GM19438 (cell line): Measurements from ENCODE around the gene ATP1B2.
"Not testable (repeated sequence)": the region's sequence is repeated elsewhere in the genome, so short reads cannot be mapped to it uniquely, and the experiment has no call there.

Experiments
- ATAC-seq: cut with Tn5 transposase; IDR thresholded peaks from one replicate; pipeline ENCODE4 v1.9.1; 2021; ENCODE audit warnings: low read depth; ENCODE audit not compliant: unreplicated experiment

ATP1B2 gene

GRCh38 chr17:7650509-7651096, at the start of gene ATP1B2:
Gene ATP1B2 (plus strand): TSS chr17:7650926. CDS start chr17:7651519, 593 bp downstream.
- no peak for ATAC-seq

DNA sequence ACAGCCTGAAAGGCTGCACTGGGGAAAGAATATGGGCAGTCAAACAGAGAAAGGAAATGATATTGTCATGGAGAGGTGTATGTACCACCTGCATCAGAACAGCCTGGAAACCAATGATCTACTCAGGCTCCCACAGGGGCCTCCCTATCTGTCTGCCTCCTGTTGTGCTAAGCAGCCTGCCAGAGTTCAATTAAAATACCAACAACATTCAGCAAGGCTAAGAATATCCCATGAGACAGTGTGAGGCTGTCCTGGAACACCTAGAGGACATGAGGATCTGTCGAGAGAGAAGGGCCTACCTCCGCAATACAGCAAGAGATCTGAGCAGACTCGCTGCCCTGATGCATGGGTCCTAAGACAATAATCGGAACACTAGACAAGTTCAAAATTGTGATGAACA, 44.4 kb upstream of the ATP1B2 start:
- no peak for ATAC-seq

DNA sequence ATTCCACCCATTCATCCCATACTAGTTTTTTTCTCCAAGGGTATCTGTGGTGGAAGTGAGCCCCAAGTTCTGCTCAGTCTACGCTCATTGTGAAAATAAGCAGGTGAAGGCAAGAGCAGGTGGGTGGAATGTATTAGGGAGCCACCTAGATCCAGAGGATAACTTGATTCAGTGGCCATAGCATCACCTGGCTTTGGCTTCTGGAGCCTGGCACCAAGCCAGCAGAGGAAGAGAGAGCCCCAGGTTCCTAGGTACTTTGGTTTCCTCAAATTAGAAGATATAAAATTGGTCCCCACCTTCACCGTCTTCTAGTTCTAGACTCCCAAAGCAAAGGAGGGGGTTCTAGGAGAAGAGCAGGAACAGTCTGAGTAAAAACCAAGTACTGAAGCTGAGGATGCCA, 40.1 kb upstream of the ATP1B2 start:
- no peak for ATAC-seq

GRCh38 chr17:7611635-7612293, 39.0 kb upstream of the ATP1B2 start:
- ATAC-seq: no peak

DNA sequence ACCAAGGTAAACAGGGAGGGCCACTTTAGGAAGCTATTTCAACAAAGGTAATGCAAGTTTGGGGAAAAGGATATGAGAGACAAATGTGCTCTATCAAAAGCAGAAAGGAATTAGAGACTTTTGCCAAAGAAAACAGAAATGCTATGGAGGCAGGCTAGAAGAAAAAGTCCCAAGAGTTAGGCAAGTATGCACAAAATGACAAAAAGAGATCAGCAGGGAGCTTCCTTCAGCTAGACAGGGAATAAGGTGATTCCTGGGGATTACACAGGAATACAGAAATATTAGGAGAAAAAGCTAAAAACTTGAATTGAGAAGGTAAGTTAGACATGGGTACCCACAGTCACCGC, 38.5 kb upstream of the ATP1B2 start:
- no peak for ATAC-seq

GRCh38 chr17:7613769-7614424, 36.8 kb upstream of the ATP1B2 start:
- no peak for ATAC-seq

DNA sequence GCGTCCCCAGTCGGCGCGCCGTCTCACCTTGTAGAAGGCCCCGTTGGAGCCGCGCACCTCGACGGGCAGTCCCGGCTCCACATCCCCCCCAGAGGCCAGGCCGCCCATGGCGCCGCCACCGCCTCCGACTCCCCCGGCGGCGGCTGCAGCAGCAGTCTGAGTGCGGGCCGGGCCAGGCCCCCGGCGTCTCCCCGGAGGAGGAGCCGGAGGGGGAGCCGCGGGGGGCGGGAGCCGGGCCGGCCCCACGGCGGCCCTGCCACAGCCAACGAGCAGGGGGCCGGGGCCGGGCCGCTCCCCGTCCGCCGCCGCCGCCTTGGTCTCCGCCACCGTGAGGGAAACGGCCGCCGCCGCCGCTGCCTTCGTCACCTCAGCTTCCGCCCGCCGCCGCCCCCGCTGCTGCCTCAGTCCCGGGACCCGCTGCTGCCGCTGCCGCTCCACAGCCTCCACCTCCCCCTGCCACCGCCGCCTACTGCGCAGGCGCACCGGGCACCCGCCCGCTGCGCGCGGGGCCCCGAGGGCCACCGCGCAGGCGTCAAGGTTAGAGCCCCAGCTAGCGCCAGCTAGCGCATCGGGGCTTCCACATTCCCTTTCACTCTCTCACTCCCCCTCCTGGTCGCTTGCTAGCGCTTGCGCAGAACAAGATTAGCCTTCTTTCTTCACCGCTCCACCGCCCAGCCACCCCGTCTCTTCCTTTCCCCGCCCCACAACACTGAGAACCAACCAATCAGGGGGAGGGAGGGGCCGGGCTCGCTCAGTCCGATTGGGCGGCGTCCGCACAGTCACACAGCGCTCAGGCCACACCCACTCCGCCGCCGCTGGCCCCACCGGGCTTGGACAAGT, 36.1 kb upstream of the ATP1B2 start, which contains the start of gene FXR2:
TSS of gene FXR2 (minus strand) at position 473 of the 840 bp plus-strand sequence. CDS start at position 108, 365 bp downstream.
- peak; percentile 85 for ATAC-seq

DNA sequence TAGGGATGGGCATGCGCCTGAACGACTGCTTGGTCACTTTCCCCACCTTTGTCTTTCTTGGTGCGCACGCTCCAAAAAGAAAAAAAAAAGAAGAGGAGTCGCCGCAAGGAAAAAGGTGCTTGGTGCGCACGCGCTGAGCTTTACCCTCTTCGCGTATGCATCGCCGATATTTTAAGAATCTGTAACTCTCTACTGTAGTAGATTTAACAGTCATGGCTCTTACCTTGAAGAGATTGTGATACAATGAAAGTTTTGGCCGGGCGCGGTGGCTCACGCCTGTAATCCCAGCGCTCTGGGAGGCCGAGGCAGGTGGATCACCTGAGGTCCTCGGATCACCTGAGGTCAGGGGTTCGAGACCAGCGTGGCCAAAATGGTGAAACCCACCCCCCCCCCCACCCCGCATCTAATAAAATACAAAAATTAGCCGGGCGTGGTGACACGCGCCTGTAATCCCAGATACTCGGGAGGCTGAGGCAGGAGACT, 35.4 kb upstream of the ATP1B2 start:
- ATAC-seq: no peak

- no peak for ATAC-seq
These were observed 32.1 kb upstream of the ATP1B2 start for GRCh38 chr17:7618608-7619007.

GRCh38 chr17:7620835-7621234, 29.9 kb upstream of the ATP1B2 start:
- no peak for ATAC-seq

DNA sequence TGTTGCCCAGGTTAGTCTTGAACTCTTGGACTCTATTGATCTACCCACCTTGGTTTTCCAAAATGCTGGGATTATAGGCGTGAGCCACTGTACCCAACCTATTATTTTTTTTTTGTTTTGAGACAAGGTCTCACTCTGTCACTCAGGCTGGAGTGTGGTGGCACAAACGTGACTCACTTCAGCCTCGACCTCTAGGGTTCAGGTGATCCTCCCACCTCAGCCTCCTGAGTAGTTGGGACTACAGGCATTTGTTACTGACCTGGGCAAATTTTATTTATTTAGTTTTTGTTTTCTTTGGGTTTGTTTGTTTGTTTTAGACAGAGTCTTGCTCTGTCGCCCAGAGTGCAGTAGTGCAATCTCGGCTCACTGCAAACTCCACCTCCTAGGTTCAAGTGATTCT, 27.1 kb upstream of the ATP1B2 start:
- ATAC-seq: no peak

- ATAC-seq: not testable (repeated sequence)
These were observed 25.0 kb upstream of the ATP1B2 start for GRCh38 chr17:7625749-7626148.

DNA sequence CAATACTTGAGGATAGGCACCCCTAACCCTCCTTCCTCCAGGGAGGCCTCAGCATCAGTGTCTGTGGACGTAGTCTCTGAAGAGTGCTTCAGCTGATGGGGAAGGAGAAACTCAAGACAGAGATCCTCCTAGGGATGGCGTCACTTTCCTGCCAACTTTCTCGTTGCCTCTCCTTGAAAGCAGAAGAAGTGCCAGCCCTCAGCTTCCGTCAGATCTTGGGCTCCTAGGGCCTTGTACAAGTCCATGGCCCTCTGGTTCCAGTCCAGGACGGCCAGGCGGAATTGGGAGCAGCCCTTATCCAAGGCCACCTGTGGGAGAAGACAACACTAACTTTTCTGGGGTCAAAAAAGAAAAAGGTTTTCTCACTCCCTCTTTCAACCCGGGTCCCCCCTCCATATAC, 24.4 kb upstream of the ATP1B2 start:
- ATAC-seq: no peak

DNA sequence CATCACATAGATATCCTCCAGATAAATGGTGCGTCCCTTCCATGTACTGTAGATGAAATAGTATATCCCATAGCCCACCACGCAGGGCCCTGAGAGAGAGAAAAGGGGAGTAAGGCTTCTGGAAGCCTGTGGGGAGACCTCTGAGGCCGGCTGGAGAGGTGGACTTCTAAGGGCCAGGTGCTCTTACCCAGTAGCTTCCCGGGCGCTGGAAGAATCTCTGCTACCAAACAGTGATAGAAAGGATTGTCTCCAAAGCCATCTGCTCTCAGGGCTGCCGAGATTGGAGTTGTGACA, 23.8 kb upstream of the ATP1B2 start:
- no peak for ATAC-seq

- peak; percentile 84 for ATAC-seq
These were observed 23.2 kb upstream of the ATP1B2 start, which contains the start of gene SAT2 for GRCh38 chr17:7627250-7628121. Gene SAT2 (minus strand): TSS chr17:7627821. CDS start chr17:7627635, 186 bp downstream.

DNA sequence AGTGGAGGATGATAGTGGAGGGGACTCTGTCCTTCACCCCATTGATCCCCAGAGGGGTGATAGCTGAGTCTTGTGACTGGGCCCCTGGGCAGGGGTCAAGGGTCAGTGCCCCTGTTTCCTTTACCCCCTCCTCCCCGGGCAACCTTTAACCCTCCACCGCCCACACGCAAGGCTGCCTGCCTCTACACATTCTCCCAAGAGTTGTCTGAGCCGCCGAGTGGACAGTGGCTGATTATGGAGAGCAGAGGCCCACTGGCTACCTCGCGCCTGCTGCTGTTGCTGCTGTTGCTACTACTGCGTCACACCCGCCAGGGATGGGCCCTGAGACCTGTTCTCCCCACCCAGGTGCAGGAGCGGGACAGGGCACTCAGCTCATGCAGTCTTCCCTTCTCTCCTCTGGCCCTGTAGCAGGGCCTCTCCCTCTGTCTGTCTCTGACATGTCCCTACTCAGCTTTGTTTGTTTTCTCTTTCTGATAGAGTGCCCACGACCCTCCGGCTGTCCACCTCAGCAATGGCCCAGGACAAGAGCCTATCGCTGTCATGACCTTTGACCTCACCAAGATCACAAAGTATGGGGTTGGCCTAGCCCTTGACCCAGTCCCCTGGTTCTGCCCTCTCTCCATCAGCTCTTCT, 20.7 kb upstream of the ATP1B2 start, which contains the start of gene SHBG:
TSS of gene SHBG (plus strand) at position 197 of the 633 bp plus-strand sequence. CDS start at position 235, 38 bp downstream.
- no peak for ATAC-seq

DNA sequence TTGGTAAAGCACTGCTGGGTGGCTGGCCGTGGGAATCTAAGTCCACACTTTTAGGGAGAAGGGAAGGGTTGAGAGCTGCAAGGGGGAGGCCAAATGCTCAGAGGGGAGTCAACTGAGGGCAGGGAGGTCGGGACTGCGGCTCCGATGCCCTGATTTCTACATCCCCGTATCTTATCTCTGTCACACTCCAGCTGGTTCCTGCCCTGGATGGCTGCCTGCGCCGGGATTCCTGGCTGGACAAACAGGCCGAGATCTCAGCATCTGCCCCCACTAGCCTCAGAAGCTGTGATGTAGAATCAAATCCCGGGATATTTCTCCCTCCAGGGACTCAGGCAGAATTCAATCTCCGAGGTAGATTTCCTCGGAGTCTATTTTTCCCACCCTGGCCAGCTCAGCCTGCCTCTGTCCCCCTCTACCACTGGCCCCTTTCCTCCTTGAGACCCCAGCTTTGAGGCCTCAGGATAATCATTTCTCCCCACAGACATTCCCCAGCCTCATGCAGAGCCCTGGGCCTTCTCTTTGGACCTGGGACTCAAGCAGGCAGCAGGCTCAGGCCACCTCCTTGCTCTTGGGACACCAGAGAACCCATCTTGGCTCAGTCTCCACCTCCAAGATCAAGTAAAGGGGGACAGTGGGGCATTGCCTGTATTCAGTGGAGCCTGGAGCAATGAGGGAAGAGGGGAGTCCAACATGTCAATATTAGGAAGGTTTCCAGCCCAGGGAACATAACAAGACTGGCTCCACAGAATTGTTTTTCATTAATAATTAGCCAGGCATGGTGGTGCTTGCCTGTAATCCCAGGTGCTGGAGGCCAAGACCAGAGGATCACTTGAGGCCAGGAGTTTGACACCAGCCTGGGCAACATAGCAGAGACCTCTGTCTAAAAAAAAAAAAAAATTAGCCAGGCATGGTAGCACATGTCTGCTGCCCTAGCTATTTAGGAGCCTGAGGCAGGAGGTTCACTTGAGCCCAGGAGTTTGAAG, 19.0 kb upstream of the ATP1B2 start:
- no peak for ATAC-seq

GRCh38 chr17:7632492-7632894, 18.2 kb upstream of the ATP1B2 start:
- no peak for ATAC-seq
